Neural progenitor cell (in vitro differentiated cells): Measurements from ENCODE around the gene NEGR1. TPM values are rescaled to one million over a fixed set of nuclear protein-coding genes. Genes with fewer than 3 reads are reported as not detected.

Experiments used
- DNase-seq: peaks from one replicate; pipeline ENCODE4 v3.0.0-alpha.2; 2016; ENCODE audit warnings: low spot score
- H2AFZ ChIP-seq: fragments of 200-600 bp; sonication (generic); replicated peaks from 2 replicates; pipeline ENCODE4 v1.6.1; 2016; ENCODE audit warnings: antibody characterized with exemption
- H3F3A ChIP-seq: fragments of 200-600 bp; sonication (generic); 2 replicates; pipeline ENCODE4 v1.6.1; 2016; ENCODE audit warnings: antibody characterized with exemption, low read depth
- H3K27ac ChIP-seq: fragments of 200-600 bp; sonication (generic); 2 replicates; pipeline ENCODE4 v1.5.1; 2016; ENCODE audit warnings: mild to moderate bottlenecking
- H3K27me3 ChIP-seq: fragments of 200-600 bp; sonication (generic); 2 replicates; pipeline ENCODE4 v1.6.1; 2016; ENCODE audit warnings: mild to moderate bottlenecking, moderate library complexity
- H3K36me3 ChIP-seq: fragments of 200-600 bp; sonication (generic); 2 replicates; pipeline ENCODE4 v1.5.1; 2016
- H3K4me1 ChIP-seq: fragments of 200-600 bp; sonication (generic); 2 replicates; pipeline ENCODE4 v1.6.1; 2016; ENCODE audit warnings: mixed run types
- H3K4me2 ChIP-seq: fragments of 200-600 bp; sonication (generic); 2 replicates; pipeline ENCODE4 v1.6.1; 2016
- H3K4me3 ChIP-seq: fragments of 200-600 bp; sonication (generic); 2 replicates; pipeline ENCODE4 v1.5.1; 2016
- H3K79me2 ChIP-seq: fragments of 200-600 bp; sonication (generic); 2 replicates; pipeline ENCODE4 v1.6.1; 2016; ENCODE audit warnings: low read depth
- H3K9ac ChIP-seq: fragments of 200-600 bp; sonication (generic); 2 replicates; pipeline ENCODE4 v1.6.1; 2016
- H3K9me3 ChIP-seq: fragments of 200-600 bp; sonication (generic); 2 replicates; pipeline ENCODE4 v1.5.1; 2016; ENCODE audit warnings: low read depth
- H4K20me1 ChIP-seq: fragments of 200-600 bp; sonication (generic); 2 replicates; pipeline ENCODE4 v1.6.1; 2016; ENCODE audit warnings: low read depth
- H3K27ac Mint-ChIP-seq: 3 replicates; pipeline ENCODE4 v1.8.0; 2021; ENCODE audit warnings: mixed read lengths
- H3K27me3 Mint-ChIP-seq: 2 replicates; pipeline ENCODE4 v1.8.0; 2022; ENCODE audit warnings: low read depth, mild to moderate bottlenecking, inconsistent platforms, moderate library complexity, mixed read lengths; ENCODE audit not compliant: insufficient read depth
- H3K36me3 Mint-ChIP-seq: 3 replicates; pipeline ENCODE4 v1.8.0; 2021; ENCODE audit warnings: mixed read lengths
- H3K4me1 Mint-ChIP-seq: 3 replicates; pipeline ENCODE4 v1.8.0; 2021; ENCODE audit warnings: mixed read lengths
- H3K4me3 Mint-ChIP-seq: 3 replicates; pipeline ENCODE4 v1.8.0; 2021; ENCODE audit warnings: mild to moderate bottlenecking, moderate library complexity, mixed read lengths
- H3K9me3 Mint-ChIP-seq: 3 replicates; pipeline ENCODE4 v1.8.0; 2020; ENCODE audit warnings: mixed read lengths
- CTCF ChIP-seq: fragments of 200-600 bp; sonication (generic); IDR thresholded peaks from 2 replicates; pipeline ENCODE4 v1.5.1; 2017; ENCODE audit warnings: antibody characterized with exemption, mild to moderate bottlenecking
- EZH2 ChIP-seq: fragments of 200-600 bp; sonication (generic); IDR thresholded peaks from 2 replicates; pipeline ENCODE4 v1.6.1; 2017; ENCODE audit warnings: antibody characterized with exemption, mild to moderate bottlenecking, moderate library complexity
- EZH2phosphoT487 ChIP-seq: fragments of 200-600 bp; sonication (generic); IDR thresholded peaks from 2 replicates; pipeline ENCODE4 v1.6.1; 2017; ENCODE audit warnings: antibody characterized with exemption
- total RNA-seq: library from RNA; depleted of rRNA; stranded (reverse); fragments of >200 nt; gene quantifications from 2 replicates; pipeline ENCODE4 v1.2.3, GENCODE V29; 2015; ENCODE audit warnings: low replicate concordance

The NEGR1 gene
- total RNA-seq, 1 donor from 2014 or later, result 0.62 TPM

- DNase-seq, result no peak
- Histone ChIP-seq H3K4me3 (no peak overlapping the region), H3K27me3 (no peaks in the 10 kb centered on the region), H2AFZ (no peak overlapping the region), H3K4me1 (peaks cover 23% of the 10 kb centered on the region), H3K79me2 (no peaks in the 10 kb centered on the region), H3K36me3 (no peaks in the 10 kb centered on the region), H3K4me2 (no peak overlapping the region), H4K20me1 (no peaks in the 10 kb centered on the region), H3K9ac (no peak overlapping the region), H3F3A (no peaks in the 10 kb centered on the region), H3K9me3 (no peaks in the 10 kb centered on the region), H3K27ac (no peak overlapping the region)
- no peaks in the 10 kb centered on the region for H3K9me3 Mint-ChIP-seq
- no peak overlapping the region for H3K27ac Mint-ChIP-seq
- no peak for TF ChIP-seq EZH2
- TF ChIP-seq CTCF, result no peak
- H3K4me3 Mint-ChIP-seq, result no peak overlapping the region
- no peaks in the 10 kb centered on the region for H3K27me3 Mint-ChIP-seq
- no peaks in the 10 kb centered on the region for H3K36me3 Mint-ChIP-seq
- H3K4me1 Mint-ChIP-seq, result peaks cover 5% of the 10 kb centered on the region
These were observed 397.2 kb downstream of the NEGR1 start for GRCh38 chr1:71885171-71885570.

DNA sequence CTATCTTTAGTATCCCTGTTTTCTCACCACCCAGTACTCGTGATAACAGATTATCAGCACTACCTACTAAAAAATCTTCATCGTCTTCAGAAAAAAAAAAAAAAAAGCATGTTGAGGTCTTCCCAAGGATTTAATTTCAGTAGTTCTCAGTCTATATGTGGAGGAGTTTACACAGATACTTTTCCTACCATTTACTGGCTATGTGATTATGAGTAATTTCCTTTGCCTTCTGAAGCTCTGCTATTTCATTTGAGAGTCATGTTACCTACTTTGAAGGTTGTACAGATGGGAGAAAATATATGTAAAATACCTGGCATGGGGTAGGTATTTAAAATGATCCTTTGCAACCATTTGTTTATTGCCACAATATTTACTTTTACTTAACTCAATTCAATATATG, 399.7 kb downstream of the NEGR1 start:
- Mint-ChIP-seq H3K36me3 (no peaks in the 10 kb centered on the region), H3K27me3 (no peaks in the 10 kb centered on the region), H3K4me3 (no peak overlapping the region), H3K27ac (no peak overlapping the region), H3K9me3 (no peaks in the 10 kb centered on the region), H3K4me1 (peaks cover under 1% of the 10 kb centered on the region)
- no peak for DNase-seq
- no peaks in the 10 kb centered on the region for H3F3A ChIP-seq
- H3K36me3 ChIP-seq, result no peaks in the 10 kb centered on the region
- H3K9me3 ChIP-seq, result no peaks in the 10 kb centered on the region
- H2AFZ ChIP-seq, result no peak overlapping the region
- no peak overlapping the region for H3K27ac ChIP-seq
- H3K27me3 ChIP-seq, result no peaks in the 10 kb centered on the region
- H3K4me1 ChIP-seq, result peaks cover 22% of the 10 kb centered on the region
- H3K9ac ChIP-seq, result no peak overlapping the region
- no peaks in the 10 kb centered on the region for H3K79me2 ChIP-seq
- TF ChIP-seq EZH2phosphoT487, result no peak
- no peak for TF ChIP-seq CTCF
- TF ChIP-seq EZH2, result no peak
- H3K4me3 ChIP-seq, result no peak overlapping the region
- no peaks in the 10 kb centered on the region for H4K20me1 ChIP-seq
- H3K4me2 ChIP-seq, result no peak overlapping the region

GRCh38 chr1:71882226-71882625, 400.1 kb downstream of the NEGR1 start:
- H3F3A ChIP-seq, result no peaks in the 10 kb centered on the region
- H3K79me2 ChIP-seq, result no peaks in the 10 kb centered on the region
- no peak overlapping the region for H3K4me3 Mint-ChIP-seq
- H4K20me1 ChIP-seq, result no peaks in the 10 kb centered on the region
- no peaks in the 10 kb centered on the region for H3K9me3 ChIP-seq
- no peaks in the 10 kb centered on the region for H3K36me3 Mint-ChIP-seq
- H2AFZ ChIP-seq, result no peak overlapping the region
- H3K4me1 Mint-ChIP-seq, result no peaks in the 10 kb centered on the region
- H3K27ac Mint-ChIP-seq, result no peak overlapping the region
- no peaks in the 10 kb centered on the region for H3K36me3 ChIP-seq
- H3K27ac ChIP-seq, result no peak overlapping the region
- no peaks in the 10 kb centered on the region for H3K9me3 Mint-ChIP-seq
- no peak overlapping the region for H3K9ac ChIP-seq
- peaks cover 18% of the 10 kb centered on the region for H3K4me1 ChIP-seq
- no peak overlapping the region for H3K4me2 ChIP-seq
- no peaks in the 10 kb centered on the region for H3K27me3 ChIP-seq
- H3K27me3 Mint-ChIP-seq, result no peaks in the 10 kb centered on the region
- DNase-seq, result no peak
- no peak for TF ChIP-seq EZH2phosphoT487
- TF ChIP-seq CTCF, result no peak
- TF ChIP-seq EZH2, result no peak
- H3K4me3 ChIP-seq, result no peak overlapping the region

- H3K27me3 Mint-ChIP-seq, result no peaks in the 10 kb centered on the region
These were observed 400.7 kb downstream of the NEGR1 start for GRCh38 chr1:71881611-71882010.

More at GRCh38 chr1:71881611-71882010, 400.7 kb downstream of the NEGR1 start:
- Histone ChIP-seq H3F3A (no peaks in the 10 kb centered on the region), H3K4me3 (no peak overlapping the region), H3K36me3 (no peaks in the 10 kb centered on the region), H3K27ac (no peak overlapping the region), H3K4me2 (no peak overlapping the region), H4K20me1 (no peaks in the 10 kb centered on the region), H3K79me2 (no peaks in the 10 kb centered on the region), H3K27me3 (no peaks in the 10 kb centered on the region), H2AFZ (no peak overlapping the region), H3K9ac (no peak overlapping the region), H3K4me1 (peaks cover 18% of the 10 kb centered on the region), H3K9me3 (no peaks in the 10 kb centered on the region)
- no peaks in the 10 kb centered on the region for H3K4me1 Mint-ChIP-seq
- H3K9me3 Mint-ChIP-seq, result no peaks in the 10 kb centered on the region
- H3K36me3 Mint-ChIP-seq, result no peaks in the 10 kb centered on the region
- H3K27ac Mint-ChIP-seq, result no peak overlapping the region
- no peak for TF ChIP-seq EZH2phosphoT487
- TF ChIP-seq EZH2, result no peak
- TF ChIP-seq CTCF, result no peak
- no peak for DNase-seq
- H3K4me3 Mint-ChIP-seq, result no peak overlapping the region
